Colonic mucosa (tissue), 4 donors: Measurements from ENCODE around the gene MAGI2. TPM values are rescaled to one million over a fixed set of nuclear protein-coding genes. Genes with fewer than 3 reads are reported as not detected.

ENCODE experiments used
- DNase-seq: peaks from one replicate; pipeline ENCODE4 v3.0.0-alpha.2; 2020
- H3K27ac ChIP-seq: fragments of 200-600 bp; one replicate; pipeline ENCODE4 v1.8.0; 2021
- H3K27me3 ChIP-seq: fragments of 200-600 bp; one replicate; pipeline ENCODE4 v1.8.0; 2021
- H3K36me3 ChIP-seq: fragments of 200-600 bp; one replicate; pipeline ENCODE4 v1.8.0; 2021
- H3K4me1 ChIP-seq: fragments of 200-600 bp; one replicate; pipeline ENCODE4 v1.8.0; 2021; ENCODE audit warnings: mild to moderate bottlenecking
- H3K4me3 ChIP-seq: fragments of 200-600 bp; one replicate; pipeline ENCODE4 v1.8.0; 2021
- H3K9ac ChIP-seq, 2 donors: one replicate each; pipeline ENCODE4 v1.7.0; 2013; ENCODE audit warnings: control low read depth in 2 of 2, low read depth in 2 of 2, low read length in 2 of 2
- H3K9me3 ChIP-seq: fragments of 200-600 bp; one replicate; pipeline ENCODE4 v1.8.0; 2021
- intact Hi-C: fragments of 100-400 bp; cut with DNase I; formaldehyde crosslinking; loops from one replicate; pipeline ENCODE4 v1.14.1; 2022
- total RNA-seq, 2 donors: library from RNA; stranded (reverse); fragmentation: NEBNext Ultra II Directional in 1 of 2; extraction: Animal tissue kit (Norgen Biotek cat#: 25700) in 1 of 2; gene quantifications; one replicate each; pipeline ENCODE4 v1.2.1, GENCODE V29; 2021
- TF ChIP-seq, protein P1 (sequence below): fragments of 200-600 bp; IDR thresholded peaks from one replicate; pipeline ENCODE4 v1.8.0; 2022; ENCODE audit warnings: antibody characterized with exemption, mild to moderate bottlenecking
- donor health status: healthy.
- donor health status: DM: no; HTN: no; CAD: no.
- donor health status: DM: no; HTN: no; CAD: no.

Gene MAGI2
- total RNA-seq, 2 donors from 2014 or later: 1.1 to 2.4 TPM

DNA sequence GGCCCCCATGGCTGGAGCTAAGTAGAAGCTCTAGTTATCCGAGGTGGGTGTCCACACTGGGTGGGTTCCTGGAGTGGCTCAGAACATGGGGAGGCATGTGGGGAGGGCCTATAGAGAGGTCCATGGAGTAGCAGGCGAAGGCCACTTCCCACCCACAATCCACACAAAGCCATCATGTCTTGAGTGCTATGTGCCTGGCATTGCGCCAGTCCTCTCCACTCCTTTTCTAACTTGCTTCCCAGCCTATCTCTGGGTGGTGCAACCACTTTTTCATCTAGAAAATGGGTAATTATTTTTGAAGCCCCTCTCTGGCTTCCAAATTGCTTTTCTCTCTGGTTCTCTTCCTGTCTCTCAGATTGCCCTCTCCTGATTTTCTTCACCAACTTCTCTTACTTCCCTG is 1391.3 kb downstream of the MAGI2 start:
- no peak for DNase-seq
- no peaks in the 10 kb centered on the region for H3K9me3 ChIP-seq
- H3K4me3 ChIP-seq: no peak overlapping the region
- TF ChIP-seq, protein P1, sequence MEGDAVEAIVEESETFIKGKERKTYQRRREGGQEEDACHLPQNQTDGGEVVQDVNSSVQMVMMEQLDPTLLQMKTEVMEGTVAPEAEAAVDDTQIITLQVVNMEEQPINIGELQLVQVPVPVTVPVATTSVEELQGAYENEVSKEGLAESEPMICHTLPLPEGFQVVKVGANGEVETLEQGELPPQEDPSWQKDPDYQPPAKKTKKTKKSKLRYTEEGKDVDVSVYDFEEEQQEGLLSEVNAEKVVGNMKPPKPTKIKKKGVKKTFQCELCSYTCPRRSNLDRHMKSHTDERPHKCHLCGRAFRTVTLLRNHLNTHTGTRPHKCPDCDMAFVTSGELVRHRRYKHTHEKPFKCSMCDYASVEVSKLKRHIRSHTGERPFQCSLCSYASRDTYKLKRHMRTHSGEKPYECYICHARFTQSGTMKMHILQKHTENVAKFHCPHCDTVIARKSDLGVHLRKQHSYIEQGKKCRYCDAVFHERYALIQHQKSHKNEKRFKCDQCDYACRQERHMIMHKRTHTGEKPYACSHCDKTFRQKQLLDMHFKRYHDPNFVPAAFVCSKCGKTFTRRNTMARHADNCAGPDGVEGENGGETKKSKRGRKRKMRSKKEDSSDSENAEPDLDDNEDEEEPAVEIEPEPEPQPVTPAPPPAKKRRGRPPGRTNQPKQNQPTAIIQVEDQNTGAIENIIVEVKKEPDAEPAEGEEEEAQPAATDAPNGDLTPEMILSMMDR: no peak
- H3K27ac ChIP-seq: no peak overlapping the region
- no peaks in the 10 kb centered on the region for H3K27me3 ChIP-seq
- no peaks in the 10 kb centered on the region for H3K36me3 ChIP-seq
- no peak overlapping the region for H3K9ac ChIP-seq
- no peaks in the 10 kb centered on the region for H3K4me1 ChIP-seq
- intact Hi-C loops: no loop called here

DNA sequence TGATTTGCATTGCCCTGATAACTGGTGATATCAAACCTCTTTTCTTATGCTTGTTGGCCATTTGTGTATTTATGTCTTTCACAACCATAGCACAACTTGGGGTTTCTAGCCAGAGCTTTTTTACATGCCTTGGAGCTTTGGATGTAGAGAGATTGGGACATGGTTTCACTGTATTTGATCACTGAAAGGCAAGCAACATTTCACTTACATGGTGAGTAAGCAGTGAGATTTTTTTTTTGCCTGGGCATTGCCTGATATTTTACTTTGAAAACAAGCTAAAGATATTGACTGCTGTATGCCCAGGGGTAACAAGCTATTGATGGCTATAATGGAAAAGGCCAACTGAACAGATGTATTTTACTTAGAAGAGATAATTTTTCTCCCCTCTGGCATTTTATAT is 1395.9 kb downstream of the MAGI2 start:
- H3K36me3 ChIP-seq: no peaks in the 10 kb centered on the region
- TF ChIP-seq, protein P1: no peak
- H3K9ac ChIP-seq: no peak overlapping the region
- H3K9me3 ChIP-seq: no peaks in the 10 kb centered on the region
- no peak overlapping the region for H3K4me3 ChIP-seq
- intact Hi-C loops: no loop called here
- no peak overlapping the region for H3K27ac ChIP-seq
- H3K4me1 ChIP-seq: no peaks in the 10 kb centered on the region
- no peaks in the 10 kb centered on the region for H3K27me3 ChIP-seq
- no peak for DNase-seq

DNA sequence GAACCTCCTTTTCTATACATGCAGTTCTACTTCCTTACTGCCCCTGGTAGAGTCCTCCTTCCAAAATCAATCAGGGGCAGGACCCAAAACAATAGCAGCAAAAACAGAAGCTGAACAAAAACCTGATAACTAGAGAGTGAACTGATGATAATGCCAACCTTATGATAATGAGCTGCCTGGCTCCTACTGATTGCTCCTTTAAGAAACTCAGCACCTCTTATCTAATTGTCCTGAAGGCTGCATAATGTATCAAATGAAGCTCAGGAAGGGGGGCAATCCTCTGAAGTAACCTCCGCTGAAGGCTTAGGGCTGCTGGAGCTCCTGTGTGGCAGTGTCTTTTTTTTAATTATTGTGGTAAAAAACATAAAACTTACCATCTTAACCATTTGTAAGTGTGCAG is 1397.9 kb downstream of the MAGI2 start:
- Histone ChIP-seq H3K9ac (no peak overlapping the region), H3K36me3 (no peaks in the 10 kb centered on the region), H3K27ac (no peak overlapping the region), H3K9me3 (no peaks in the 10 kb centered on the region), H3K27me3 (no peaks in the 10 kb centered on the region), H3K4me3 (no peak overlapping the region), H3K4me1 (no peaks in the 10 kb centered on the region)
- intact Hi-C loops: no loop called here
- DNase-seq: no peak
- TF ChIP-seq, protein P1: no peak

DNA sequence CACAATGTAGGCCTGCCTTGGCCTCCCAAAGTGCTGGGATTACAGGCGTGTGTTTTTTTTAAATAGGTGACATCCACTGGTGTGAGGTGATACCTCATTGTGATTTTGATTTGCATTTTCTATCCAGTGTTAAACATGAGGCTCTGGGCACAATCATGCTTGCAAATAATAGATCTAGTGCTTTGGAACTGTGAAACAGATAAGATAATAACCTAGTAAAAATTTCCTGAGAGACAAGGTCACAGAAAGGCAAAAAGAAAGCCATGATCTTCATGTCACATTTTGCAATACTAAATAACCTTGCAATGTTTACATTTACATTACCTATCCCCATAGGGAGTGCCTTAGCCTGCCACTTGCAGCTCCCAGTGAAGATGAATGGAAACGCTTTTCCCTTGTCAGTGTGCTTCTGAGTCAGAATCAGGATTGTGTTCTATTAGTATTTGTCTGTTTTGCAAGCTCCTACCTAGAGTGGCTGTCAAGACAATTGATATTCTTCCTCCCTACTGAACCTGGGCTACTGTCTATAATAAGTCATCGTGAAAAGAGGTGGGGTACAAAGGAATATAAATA is 1398.4 kb downstream of the MAGI2 start:
- no peaks in the 10 kb centered on the region for H3K9me3 ChIP-seq
- intact Hi-C loops: no loop called here
- TF ChIP-seq, protein P1: no peak
- no peaks in the 10 kb centered on the region for H3K36me3 ChIP-seq
- no peak overlapping the region for H3K4me3 ChIP-seq
- no peaks in the 10 kb centered on the region for H3K4me1 ChIP-seq
- no peak overlapping the region for H3K27ac ChIP-seq
- DNase-seq: no peak
- H3K27me3 ChIP-seq: no peaks in the 10 kb centered on the region
- H3K9ac ChIP-seq: no peak overlapping the region

DNA sequence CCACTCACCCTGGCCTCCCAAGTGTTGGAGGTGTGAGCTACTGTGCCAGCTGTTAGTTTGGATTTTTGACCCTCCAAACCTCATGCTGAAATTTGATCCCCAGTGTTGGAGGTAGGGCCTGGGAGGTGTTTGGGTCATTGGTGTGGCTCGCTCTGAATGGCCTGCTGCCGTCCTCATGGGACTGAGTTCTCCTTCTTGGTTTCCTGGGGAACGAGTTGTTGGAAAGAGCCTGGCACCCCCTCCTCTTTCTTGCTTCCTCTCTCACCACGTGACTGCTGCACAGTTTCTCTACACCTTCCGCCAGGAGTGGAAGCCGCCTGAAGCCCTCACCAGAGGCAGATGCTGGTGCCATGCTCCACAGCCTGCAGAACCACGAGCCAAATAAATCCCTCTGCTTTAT is 1401.4 kb downstream of the MAGI2 start:
- Histone ChIP-seq H3K4me1 (no peaks in the 10 kb centered on the region), H3K9me3 (no peaks in the 10 kb centered on the region), H3K4me3 (no peak overlapping the region), H3K27me3 (no peaks in the 10 kb centered on the region), H3K9ac (no peak overlapping the region), H3K36me3 (no peaks in the 10 kb centered on the region), H3K27ac (no peak overlapping the region)
- TF ChIP-seq, protein P1: no peak
- no peak for DNase-seq
- intact Hi-C loops: no loop called here
